Activated naive CD4-positive, alpha-beta T cell treated with anti-CD3 and anti-CD28 coated beads, Interleukin-2, amount 10 ng/mL, durations not matched to agents 7 days and 5 days (primary cell): ENCODE measurements around the gene OSCP1.
"Not testable (repeated sequence)": the region's sequence is repeated elsewhere in the genome, so short reads cannot be mapped to it uniquely, and the experiment has no call there.

Source experiments
- CTCF ChIA-PET: fragments of 350-600 bp; sonication (Branson Sonifier 250); formaldehyde crosslinking; loops from one replicate; lab custom pipeline; 2021; ENCODE audit warnings: antibody characterized with exemption; lab: Charles Lee
- DNase-seq: peaks from one replicate; pipeline ENCODE4 v3.0.0-alpha.2; 2020
- H3K27ac Mint-ChIP-seq: one replicate; pipeline ENCODE4 v1.8.0; 2021; ENCODE audit warnings: mild to moderate bottlenecking, moderate library complexity, mixed read lengths
- H3K27me3 Mint-ChIP-seq: one replicate; pipeline ENCODE4 v1.8.0; 2021; ENCODE audit warnings: mild to moderate bottlenecking, mixed read lengths
- H3K36me3 Mint-ChIP-seq: one replicate; pipeline ENCODE4 v1.8.0; 2021; ENCODE audit warnings: mixed read lengths
- H3K4me1 Mint-ChIP-seq: one replicate; pipeline ENCODE4 v1.8.0; 2021; ENCODE audit warnings: mixed read lengths
- H3K4me3 Mint-ChIP-seq: one replicate; pipeline ENCODE4 v1.8.0; 2021; ENCODE audit warnings: mild to moderate bottlenecking, moderate library complexity, mixed read lengths
- H3K9me3 Mint-ChIP-seq: one replicate; pipeline ENCODE4 v1.8.0; 2021; ENCODE audit warnings: mixed read lengths

The OSCP1 gene, protein sequence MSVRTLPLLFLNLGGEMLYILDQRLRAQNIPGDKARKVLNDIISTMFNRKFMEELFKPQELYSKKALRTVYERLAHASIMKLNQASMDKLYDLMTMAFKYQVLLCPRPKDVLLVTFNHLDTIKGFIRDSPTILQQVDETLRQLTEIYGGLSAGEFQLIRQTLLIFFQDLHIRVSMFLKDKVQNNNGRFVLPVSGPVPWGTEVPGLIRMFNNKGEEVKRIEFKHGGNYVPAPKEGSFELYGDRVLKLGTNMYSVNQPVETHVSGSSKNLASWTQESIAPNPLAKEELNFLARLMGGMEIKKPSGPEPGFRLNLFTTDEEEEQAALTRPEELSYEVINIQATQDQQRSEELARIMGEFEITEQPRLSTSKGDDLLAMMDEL

DNA sequence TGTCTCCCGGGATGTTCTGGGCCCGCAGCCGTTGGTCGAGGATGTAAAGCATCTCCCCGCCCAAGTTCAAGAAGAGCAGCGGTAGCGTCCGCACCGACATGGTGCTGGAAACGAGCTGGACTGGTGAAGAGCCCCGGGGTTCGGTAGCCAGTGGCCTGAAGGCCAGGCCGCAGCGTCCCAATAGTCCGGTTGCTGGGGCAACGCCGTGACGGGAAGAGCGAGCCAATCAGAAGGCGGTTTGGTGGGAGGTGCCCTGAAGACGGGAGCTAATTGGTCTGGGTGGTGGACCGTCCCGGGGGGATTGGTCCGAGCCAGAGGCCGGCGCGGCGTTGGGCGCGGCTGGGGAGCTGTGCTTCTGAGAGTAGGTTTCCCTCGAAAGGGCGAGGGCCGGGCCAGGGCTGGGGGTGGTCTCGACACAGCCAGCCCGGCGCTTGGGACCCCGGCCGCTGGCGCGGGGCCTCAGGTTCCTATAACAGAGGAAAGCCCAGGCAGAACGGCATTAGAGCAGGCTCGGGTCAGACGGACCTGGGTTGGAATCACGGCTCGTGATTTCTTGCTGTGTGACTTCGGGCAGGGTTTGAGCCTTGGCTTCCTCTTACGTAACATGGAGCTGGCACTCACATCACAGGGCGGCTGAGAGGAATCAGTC, at the start of gene OSCP1:
Gene OSCP1 (minus strand): TSS at position 182 of the 649 bp plus-strand sequence. CDS start 82 bp downstream, at position 100.
- Mint-ChIP-seq H3K9me3 (no peaks in the 10 kb centered on the region), H3K27ac (peak within 1 kb of the TSS; percentile 92), H3K36me3 (peaks cover 19% of the 10 kb centered on the region), H3K4me3 (peak within 1 kb of the TSS; percentile 89), H3K27me3 (peaks cover 5% of the 10 kb centered on the region), H3K4me1 (peaks cover 36% of the 10 kb centered on the region)
- peak; percentile 92 for DNase-seq
- CTCF ChIA-PET: interaction anchor here (0.6 kb wide), 1 partner anchor 85 kb away, joined by 3 read pairs; no protein-coding TSS in a partner anchor

DNA sequence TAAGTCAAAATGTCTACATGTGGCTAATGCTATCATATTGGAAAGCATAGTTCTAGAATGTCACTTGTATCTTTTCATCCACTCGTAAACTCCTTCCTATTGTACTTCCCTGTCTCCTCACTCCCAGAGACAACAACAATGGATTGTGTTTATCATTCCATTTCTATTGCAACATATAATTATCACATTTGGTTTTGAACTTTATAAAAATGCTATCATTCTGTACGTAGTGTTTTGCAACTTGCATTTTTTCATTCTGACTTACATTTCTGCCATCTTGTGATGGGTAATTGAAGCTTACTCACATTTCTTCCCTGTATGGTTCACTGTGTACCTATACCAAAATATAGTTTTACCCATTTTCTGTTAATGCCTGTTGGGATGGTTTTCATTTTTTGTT, 47.0 kb upstream of the OSCP1 start:
- CTCF ChIA-PET: no interaction called here
- Mint-ChIP-seq H3K4me1 (no peaks in the 10 kb centered on the region), H3K9me3 (no peaks in the 10 kb centered on the region), H3K27ac (no peak overlapping the region), H3K4me3 (no peak overlapping the region), H3K36me3 (no peaks in the 10 kb centered on the region), H3K27me3 (peaks cover 34% of the 10 kb centered on the region)
- no peak for DNase-seq

DNA sequence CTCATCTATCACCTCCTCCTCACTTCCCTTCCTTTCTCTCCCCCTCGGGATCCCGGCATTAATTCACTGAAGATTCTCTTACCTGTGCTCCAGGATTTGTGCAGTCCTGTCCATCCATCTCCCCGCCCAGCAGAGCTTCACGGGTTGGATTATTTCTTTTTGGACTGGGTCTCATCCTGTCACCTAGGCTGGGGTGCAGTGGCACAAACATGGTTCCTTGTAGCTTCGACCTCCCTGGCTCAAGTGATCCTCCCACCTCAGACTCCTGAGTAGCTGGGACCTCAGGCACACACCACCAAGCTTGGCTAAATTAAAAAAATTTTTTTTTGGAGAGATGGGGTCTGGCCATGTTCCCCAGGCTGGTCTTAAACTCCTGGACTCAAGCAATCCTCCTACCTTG, 44.7 kb upstream of the OSCP1 start:
- Mint-ChIP-seq H3K27ac (no peak overlapping the region), H3K9me3 (no peaks in the 10 kb centered on the region), H3K27me3 (peaks cover 38% of the 10 kb centered on the region), H3K36me3 (no peaks in the 10 kb centered on the region), H3K4me1 (no peaks in the 10 kb centered on the region), H3K4me3 (no peak overlapping the region)
- DNase-seq: peak; percentile 13
- CTCF ChIA-PET: no interaction called here

DNA sequence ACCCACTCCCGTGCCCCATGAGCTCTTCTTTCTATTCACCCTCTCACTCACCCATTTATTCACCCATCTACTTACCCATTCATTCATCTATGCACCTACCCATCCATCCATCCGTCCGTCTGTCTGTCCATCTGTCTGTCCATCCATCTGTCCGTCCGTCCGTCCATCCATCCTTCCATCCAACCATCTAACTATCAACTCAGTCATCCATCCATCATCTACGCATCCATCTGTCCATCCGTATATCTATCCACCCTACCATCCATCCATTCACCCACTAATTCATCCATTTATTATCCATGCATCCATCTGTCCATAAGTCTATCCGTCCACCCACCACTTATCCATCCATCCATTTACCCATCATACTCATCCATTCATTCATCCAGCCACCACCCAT, 43.3 kb upstream of the OSCP1 start:
- DNase-seq: no peak
- no peak overlapping the region for H3K27ac Mint-ChIP-seq
- no peak overlapping the region for H3K4me3 Mint-ChIP-seq
- H3K36me3 Mint-ChIP-seq: no peaks in the 10 kb centered on the region
- no peaks in the 10 kb centered on the region for H3K4me1 Mint-ChIP-seq
- H3K27me3 Mint-ChIP-seq: peaks cover 37% of the 10 kb centered on the region
- no peaks in the 10 kb centered on the region for H3K9me3 Mint-ChIP-seq
- CTCF ChIA-PET: interaction anchor here (2.3 kb wide), 1 partner anchor 23 kb away, joined by 6 read pairs; no protein-coding TSS in a partner anchor

DNA sequence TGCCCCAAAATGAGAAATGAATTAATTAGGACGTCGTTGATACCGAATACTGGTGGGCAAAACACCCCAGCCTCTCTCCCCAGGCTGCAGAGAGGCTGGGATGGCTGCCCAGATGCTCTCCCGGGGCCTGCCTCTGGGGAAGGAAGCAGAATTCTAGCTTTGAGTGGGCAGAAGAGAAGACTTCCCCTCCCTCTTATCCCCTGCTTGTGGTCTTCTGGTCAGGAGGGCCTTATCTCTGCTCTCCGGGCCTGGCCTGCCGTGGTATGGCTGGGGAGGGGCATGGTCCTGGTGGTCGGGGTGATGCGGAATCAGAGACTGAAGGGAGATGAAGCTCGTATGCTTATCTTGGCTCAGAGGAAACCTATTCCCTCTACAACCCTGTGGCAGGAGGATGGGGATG, 42.2 kb upstream of the OSCP1 start:
- Mint-ChIP-seq H3K27ac (peak overlapping the region; percentile 11), H3K27me3 (peaks cover 37% of the 10 kb centered on the region), H3K36me3 (no peaks in the 10 kb centered on the region), H3K4me3 (no peak overlapping the region), H3K9me3 (no peaks in the 10 kb centered on the region), H3K4me1 (no peaks in the 10 kb centered on the region)
- peak; percentile 5 for DNase-seq
- CTCF ChIA-PET: interaction anchor here (2.3 kb wide), 1 partner anchor 24 kb away, joined by 6 read pairs; no protein-coding TSS in a partner anchor

DNA sequence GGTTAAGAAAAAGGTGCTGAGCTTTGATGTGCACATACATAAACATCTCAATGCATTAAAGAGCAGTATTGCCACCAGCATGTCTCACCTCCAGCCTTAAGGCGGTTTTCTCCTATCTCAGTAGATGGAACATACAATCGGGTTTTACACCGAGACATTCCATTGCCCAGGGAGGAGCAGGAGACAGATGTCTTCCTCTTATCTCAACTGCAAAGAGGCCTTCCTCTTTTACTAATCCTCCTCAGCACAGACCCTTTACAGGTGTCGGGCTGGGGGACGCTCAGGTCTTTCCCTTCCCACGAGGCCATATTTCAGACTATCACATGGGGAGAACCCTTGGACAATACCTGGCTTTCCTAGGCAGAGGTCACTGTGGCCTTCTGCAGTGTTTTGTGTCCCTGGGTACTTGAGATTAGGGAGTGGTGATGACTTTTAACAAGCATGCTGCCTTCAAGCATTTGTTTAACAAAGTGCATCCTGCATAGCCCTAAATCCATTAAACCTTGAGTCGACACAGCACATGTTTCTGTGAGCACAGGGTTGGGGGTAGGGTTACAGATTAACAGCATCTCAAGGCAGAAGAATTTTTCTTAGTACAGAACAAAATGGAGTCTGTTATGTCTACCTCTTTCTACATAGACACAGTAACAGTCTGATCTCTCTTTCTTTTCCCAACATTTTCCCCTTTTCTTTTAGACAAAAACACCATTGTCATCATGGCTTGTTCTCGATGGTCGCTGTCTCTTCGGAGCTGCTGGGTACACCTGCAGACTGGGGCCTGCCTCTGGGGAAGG, 39.2 kb upstream of the OSCP1 start:
- H3K27ac Mint-ChIP-seq, H3K36me3 Mint-ChIP-seq, DNase-seq, H3K9me3 Mint-ChIP-seq, H3K4me1 Mint-ChIP-seq, H3K4me3 Mint-ChIP-seq, CTCF ChIA-PET: not testable (repeated sequence)
- peaks cover 45% of the 10 kb centered on the region for H3K27me3 Mint-ChIP-seq

DNA sequence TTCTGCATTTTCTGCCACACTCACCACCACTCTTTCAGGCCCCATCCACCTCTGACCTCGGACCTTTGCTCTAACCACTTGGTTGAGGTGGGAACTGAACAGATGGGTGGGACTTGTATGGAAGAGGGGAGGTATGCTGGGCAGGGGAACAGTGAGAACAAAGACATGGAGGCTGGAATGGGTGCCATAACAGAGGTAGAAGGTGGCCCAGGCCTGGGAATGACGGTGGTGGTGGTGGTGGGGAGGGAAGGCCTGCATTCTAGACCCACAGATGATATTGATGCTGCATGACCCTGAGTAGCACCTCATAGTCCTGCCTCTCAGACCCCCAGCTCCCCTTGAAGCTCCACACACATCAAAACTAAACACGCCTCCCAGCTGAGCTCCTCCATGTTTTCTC, 37.7 kb upstream of the OSCP1 start:
- peak; percentile 3 for DNase-seq
- H3K9me3 Mint-ChIP-seq: no peaks in the 10 kb centered on the region
- no peaks in the 10 kb centered on the region for H3K36me3 Mint-ChIP-seq
- H3K4me3 Mint-ChIP-seq: no peak overlapping the region
- peaks cover 46% of the 10 kb centered on the region for H3K27me3 Mint-ChIP-seq
- H3K4me1 Mint-ChIP-seq: no peaks in the 10 kb centered on the region
- no peak overlapping the region for H3K27ac Mint-ChIP-seq
- CTCF ChIA-PET: interaction anchor here (0.6 to 1.4 kb wide), 2 partner anchors 28 to 172 kb away, joined by 3 read pairs; no protein-coding TSS in a partner anchor

DNA sequence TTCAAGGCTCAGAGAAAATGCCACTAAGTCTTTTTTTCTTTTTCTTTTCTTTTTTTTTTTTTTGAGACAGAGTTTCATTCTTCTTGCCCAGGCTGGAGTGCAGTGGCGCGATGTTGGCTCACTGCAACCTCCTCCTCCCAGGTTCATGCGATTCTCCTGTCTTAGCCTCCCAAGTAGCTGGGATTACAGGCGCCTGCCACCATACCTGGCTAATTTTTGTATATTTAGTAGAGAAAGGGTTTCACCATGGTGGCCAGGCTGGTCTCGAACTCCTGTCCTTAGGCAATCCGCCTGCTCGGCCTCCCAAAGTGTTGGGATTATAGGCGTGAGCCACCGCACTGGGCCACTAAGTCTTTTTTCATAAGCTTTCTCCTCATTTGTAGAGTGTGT, 37.1 kb upstream of the OSCP1 start:
- DNase-seq, H3K36me3 Mint-ChIP-seq, H3K27ac Mint-ChIP-seq, H3K4me3 Mint-ChIP-seq, H3K9me3 Mint-ChIP-seq, H3K4me1 Mint-ChIP-seq: not testable (repeated sequence)
- CTCF ChIA-PET: interaction anchor here (0.8 to 1.4 kb wide), 2 partner anchors 28 to 40 kb away, joined by 3 read pairs; no protein-coding TSS in a partner anchor
- H3K27me3 Mint-ChIP-seq: peaks cover 42% of the 10 kb centered on the region

DNA sequence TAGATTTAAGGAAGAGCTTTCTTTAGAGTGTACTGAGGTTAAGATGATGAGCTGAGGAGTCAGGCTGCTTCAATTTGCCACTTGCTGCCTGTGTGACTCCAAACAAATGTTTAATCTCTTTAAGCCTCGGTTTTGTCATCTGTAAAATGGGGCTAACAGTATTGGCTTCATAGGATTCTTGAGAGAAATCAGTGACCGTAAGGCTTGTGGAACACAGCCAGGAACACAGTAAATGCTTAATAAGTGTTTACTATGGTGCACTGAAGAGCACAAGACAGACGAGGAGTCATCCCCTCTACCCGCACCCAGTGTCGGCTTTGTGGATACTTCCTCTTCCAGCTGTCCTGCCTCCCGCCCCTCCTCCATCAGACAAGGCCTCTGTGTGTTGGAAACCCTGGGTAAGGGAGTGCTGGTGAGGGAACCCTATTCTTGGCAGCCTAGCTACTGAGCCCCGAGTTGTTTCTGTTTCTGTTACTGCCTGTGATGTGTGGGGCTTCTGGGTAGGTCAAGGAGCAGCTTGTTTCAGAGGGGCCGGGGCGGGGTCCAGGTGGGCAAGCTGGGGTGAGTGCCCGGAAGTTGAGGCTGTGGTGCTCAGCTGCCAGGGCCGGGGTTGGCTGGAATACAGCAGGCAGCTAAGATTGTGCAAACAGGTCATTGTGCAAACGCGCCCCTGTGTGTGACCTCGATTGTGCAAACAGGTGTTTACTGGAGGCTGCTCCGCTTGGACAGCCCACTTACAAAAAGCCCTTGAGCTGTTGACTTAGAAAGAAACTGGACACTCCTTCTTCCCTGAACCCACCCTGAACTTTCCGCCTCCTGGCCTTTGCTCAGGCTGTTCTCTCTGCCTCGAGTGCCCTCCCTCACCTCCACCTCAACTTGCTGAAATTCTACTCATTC, 36.4 kb upstream of the OSCP1 start:
- CTCF ChIA-PET: interaction anchor here (0.8 kb wide), 2 partner anchors 29 to 40 kb away, joined by 3 to 4 read pairs; no protein-coding TSS in a partner anchor
- Mint-ChIP-seq H3K27me3 (peaks cover 48% of the 10 kb centered on the region), H3K36me3 (no peaks in the 10 kb centered on the region), H3K4me3 (no peak overlapping the region), H3K4me1 (peaks cover 7% of the 10 kb centered on the region), H3K27ac (no peak overlapping the region), H3K9me3 (no peaks in the 10 kb centered on the region)
- DNase-seq: peak; percentile 17

DNA sequence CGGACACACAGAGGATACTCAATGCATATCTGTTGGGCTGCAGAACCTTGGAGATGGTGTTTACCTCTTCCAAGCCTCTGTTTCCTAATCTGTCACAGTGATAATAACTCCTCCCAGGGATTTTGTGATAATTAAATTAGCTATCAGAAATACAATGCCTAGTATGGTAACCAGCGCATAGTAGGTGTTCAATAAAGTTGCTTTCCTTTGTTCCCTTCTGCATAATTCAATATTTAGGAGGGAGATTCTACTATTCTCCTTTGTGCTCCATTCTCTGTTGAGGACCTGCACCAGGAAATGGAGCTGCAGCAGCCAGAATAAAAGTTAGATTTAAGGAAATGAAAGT, 35.8 kb upstream of the OSCP1 start:
- Mint-ChIP-seq H3K27me3 (peaks cover 48% of the 10 kb centered on the region), H3K4me3 (no peak overlapping the region), H3K4me1 (peaks cover 8% of the 10 kb centered on the region), H3K27ac (no peak overlapping the region), H3K36me3 (no peaks in the 10 kb centered on the region), H3K9me3 (no peaks in the 10 kb centered on the region)
- DNase-seq: no peak
- CTCF ChIA-PET: no interaction called here

DNA sequence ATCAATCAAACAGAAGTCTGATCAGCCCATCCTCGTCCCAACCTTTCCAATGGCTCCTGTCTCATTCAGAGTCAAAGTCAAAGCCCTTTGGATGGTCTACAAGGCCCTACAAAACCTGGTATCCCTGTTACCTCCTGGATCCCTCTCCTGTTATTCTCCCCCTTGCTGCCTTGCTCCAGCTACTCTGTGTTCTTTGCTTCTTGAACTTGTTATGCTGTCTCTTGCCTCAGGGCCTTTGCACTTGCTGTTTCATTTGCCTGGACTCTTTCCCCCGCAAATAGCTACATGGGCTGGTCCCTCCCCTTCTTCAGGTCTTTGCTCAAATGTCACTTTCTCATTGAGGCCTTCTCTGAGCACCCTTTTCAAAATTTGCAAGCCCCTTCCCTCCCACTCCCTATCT, 33.8 kb upstream of the OSCP1 start:
- peaks cover 13% of the 10 kb centered on the region for H3K4me1 Mint-ChIP-seq
- peak; percentile 13 for DNase-seq
- H3K9me3 Mint-ChIP-seq: no peaks in the 10 kb centered on the region
- no peak overlapping the region for H3K27ac Mint-ChIP-seq
- CTCF ChIA-PET: no interaction called here
- H3K27me3 Mint-ChIP-seq: peaks cover 49% of the 10 kb centered on the region
- no peaks in the 10 kb centered on the region for H3K36me3 Mint-ChIP-seq
- no peak overlapping the region for H3K4me3 Mint-ChIP-seq

DNA sequence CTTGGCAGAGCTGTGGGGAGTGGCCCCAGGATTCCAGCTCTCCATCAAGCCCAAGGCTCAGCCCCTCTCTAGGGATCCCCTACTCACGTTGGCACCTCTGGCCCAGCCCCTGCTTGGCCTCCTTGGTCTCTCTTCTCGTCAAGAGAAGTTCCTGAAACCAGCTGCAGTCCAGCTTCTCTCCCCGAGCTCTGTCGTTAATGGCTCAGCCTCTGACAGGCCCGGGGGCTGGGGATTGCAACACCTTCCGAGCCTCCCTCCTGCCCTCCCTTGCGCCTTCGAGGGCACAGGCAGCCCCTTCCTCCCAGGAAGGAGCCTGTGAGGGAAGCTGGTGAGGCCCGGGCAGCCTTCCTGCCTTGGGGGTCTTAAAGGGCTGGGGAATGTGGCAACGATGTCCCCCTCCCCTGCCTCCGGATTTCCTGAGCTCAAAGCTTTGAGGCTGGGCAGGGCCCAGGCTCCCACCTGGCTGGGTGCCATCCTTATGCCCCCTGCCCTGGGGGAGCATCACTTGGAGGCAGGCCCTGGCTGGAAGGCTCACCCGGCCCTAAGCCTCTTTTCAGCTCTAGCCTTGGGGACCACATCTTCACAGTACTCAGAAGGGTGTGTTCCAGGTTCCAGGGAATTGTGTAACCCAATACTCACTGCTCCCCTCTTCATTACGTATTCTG, 32.6 kb upstream of the OSCP1 start, which contains the start of gene CSF3R:
Gene CSF3R (minus strand): TSS at position 190 of the 665 bp plus-strand sequence. CDS start 3,417 bp downstream, outside the sequence.
- peak within 1 kb of the TSS; percentile 4 for H3K27ac Mint-ChIP-seq
- CTCF ChIA-PET: no interaction called here
- peaks cover 13% of the 10 kb centered on the region for H3K4me1 Mint-ChIP-seq
- peak; percentile 19 for DNase-seq
- H3K9me3 Mint-ChIP-seq: no peaks in the 10 kb centered on the region
- peak within 1 kb of the TSS; percentile 6 for H3K4me3 Mint-ChIP-seq
- H3K36me3 Mint-ChIP-seq: no peaks in the 10 kb centered on the region
- peaks cover 46% of the 10 kb centered on the region for H3K27me3 Mint-ChIP-seq
